ENCODE results near the gene GNG12.

The GNG12 gene

GRCh38 chr1:67780637-67781036 lies 52.6 kb downstream of the GNG12 start:
- DNase-seq = no peak

GRCh38 chr1:67777440-67777839 lies 55.8 kb downstream of the GNG12 start:
- no peak for DNase-seq

- DNase-seq = no peak
These were observed 56.3 kb downstream of the GNG12 start for GRCh38 chr1:67777016-67777415.

GRCh38 chr1:67773462-67773861 lies 59.8 kb downstream of the GNG12 start:
- DNase-seq = no peak

GRCh38 chr1:67771749-67772148 lies 61.5 kb downstream of the GNG12 start:
- DNase-seq = no peak

- no peak for DNase-seq
These were observed 62.1 kb downstream of the GNG12 start for GRCh38 chr1:67771152-67771551.

- DNase-seq = no peak
These were observed 63.5 kb downstream of the GNG12 start for GRCh38 chr1:67769633-67770256.

- no peak for DNase-seq
These were observed 64.8 kb downstream of the GNG12 start for GRCh38 chr1:67768480-67768879.

- no peak for DNase-seq
These were observed 66.0 kb downstream of the GNG12 start for GRCh38 chr1:67767103-67767782.

GRCh38 chr1:67766141-67766978 lies 66.9 kb downstream of the GNG12 start:
- DNase-seq = peak; percentile 60

- no peak for DNase-seq
These were observed 68.6 kb downstream of the GNG12 start for GRCh38 chr1:67764633-67765032.

- no peak for DNase-seq
These were observed 71.5 kb downstream of the GNG12 start for GRCh38 chr1:67761730-67762129.

GRCh38 chr1:67761091-67761490 lies 72.2 kb downstream of the GNG12 start:
- no peak for DNase-seq

GRCh38 chr1:67760030-67760821 lies 73.0 kb downstream of the GNG12 start:
- DNase-seq = peak; percentile 67

GRCh38 chr1:67759692-67760029 lies 73.6 kb downstream of the GNG12 start:
- DNase-seq = no peak

- DNase-seq = no peak
These were observed 74.2 kb downstream of the GNG12 start for GRCh38 chr1:67759066-67759465.

- DNase-seq = no peak
These were observed 77.6 kb downstream of the GNG12 start for GRCh38 chr1:67755619-67756018.

GRCh38 chr1:67755160-67755559 lies 78.1 kb downstream of the GNG12 start:
- no peak for DNase-seq

- no peak for DNase-seq
These were observed 78.7 kb downstream of the GNG12 start for GRCh38 chr1:67754526-67754920.

GRCh38 chr1:67753776-67754525 lies 79.3 kb downstream of the GNG12 start:
- peak; percentile 20 for DNase-seq

GRCh38 chr1:67752306-67752705 lies 81.0 kb downstream of the GNG12 start:
- no peak for DNase-seq

- no peak for DNase-seq
These were observed 82.6 kb downstream of the GNG12 start for GRCh38 chr1:67750691-67751054.

All from activated CD4-positive, alpha-beta T cell treated with anti-CD3 and anti-CD28 coated beads, Interleukin-2, Interleukin-6, amounts not matched to agents 100 ng/mL and 50 ng/mL, durations not matched to agents 16 hours and 8 hours (primary cell).